GM23338 (cell line): ENCODE measurements around the gene KLHL22.

Experiments
- CREB1 ChIP-seq: fragments of 250-450 bp; sonication (Bioruptor Pico); IDR thresholded peaks from 2 replicates; pipeline ENCODE4 v1.5.0; 2020; ENCODE audit warnings: low read depth, mild to moderate bottlenecking, moderate library complexity
- EZH2 ChIP-seq: fragments of 200-600 bp; sonication (generic); IDR thresholded peaks from one replicate; pipeline ENCODE4 v1.8.0; 2017; ENCODE audit warnings: antibody characterized with exemption, mild to moderate bottlenecking, low read depth; ENCODE audit not compliant: unreplicated experiment
- EZH2phosphoT487 ChIP-seq: fragments of 200-600 bp; sonication (generic); IDR thresholded peaks from one replicate; pipeline ENCODE4 v1.8.1; 2018; ENCODE audit warnings: antibody characterized with exemption; ENCODE audit not compliant: unreplicated experiment
- JUNB ChIP-seq: IDR thresholded peaks from one replicate; pipeline ENCODE4 v1.6.1; 2016; ENCODE audit warnings: antibody characterized with exemption; ENCODE audit not compliant: unreplicated experiment
- NANOG ChIP-seq: IDR thresholded peaks from 2 replicates; pipeline ENCODE4 v1.6.1; 2016; ENCODE audit warnings: antibody characterized with exemption, borderline replicate concordance
- POLR2AphosphoS5 ChIP-seq: IDR thresholded peaks from 2 replicates; pipeline ENCODE4 v1.6.1; 2016; ENCODE audit warnings: antibody characterized with exemption, low read depth
- STAT1 ChIP-seq: IDR thresholded peaks from one replicate; pipeline ENCODE4 v1.6.1; 2016; ENCODE audit warnings: antibody characterized with exemption; ENCODE audit not compliant: unreplicated experiment
- ZNF331 ChIP-seq: fragments of 250-450 bp; sonication (Bioruptor Pico); IDR thresholded peaks from 2 replicates; pipeline ENCODE4 v1.5.0; 2020; ENCODE audit warnings: low read depth, mild to moderate bottlenecking, moderate library complexity
- TF ChIP-seq, protein P1 (sequence below), 2 experiments: fragments of 200-600 bp in 1 of 2; sonication (generic) in 1 of 2; conservative IDR thresholded peaks; 2 replicates each; pipeline versions ENCODE4 v1.5.1 to v1.6.1; 2016 to 2017; ENCODE audit warnings: antibody characterized with exemption in 2 of 2, low read depth in 2 of 2, mild to moderate bottlenecking in 2 of 2, moderate library complexity in 1 of 2
- TF ChIP-seq, protein P2 (sequence below): IDR thresholded peaks from one replicate; pipeline ENCODE4 v1.6.1; 2018; ENCODE audit warnings: antibody characterized with exemption; ENCODE audit not compliant: unreplicated experiment
- TF ChIP-seq, protein P3 (sequence below): IDR thresholded peaks from 2 replicates; pipeline ENCODE4 v1.6.1; 2016; ENCODE audit warnings: antibody characterized with exemption

DNA sequence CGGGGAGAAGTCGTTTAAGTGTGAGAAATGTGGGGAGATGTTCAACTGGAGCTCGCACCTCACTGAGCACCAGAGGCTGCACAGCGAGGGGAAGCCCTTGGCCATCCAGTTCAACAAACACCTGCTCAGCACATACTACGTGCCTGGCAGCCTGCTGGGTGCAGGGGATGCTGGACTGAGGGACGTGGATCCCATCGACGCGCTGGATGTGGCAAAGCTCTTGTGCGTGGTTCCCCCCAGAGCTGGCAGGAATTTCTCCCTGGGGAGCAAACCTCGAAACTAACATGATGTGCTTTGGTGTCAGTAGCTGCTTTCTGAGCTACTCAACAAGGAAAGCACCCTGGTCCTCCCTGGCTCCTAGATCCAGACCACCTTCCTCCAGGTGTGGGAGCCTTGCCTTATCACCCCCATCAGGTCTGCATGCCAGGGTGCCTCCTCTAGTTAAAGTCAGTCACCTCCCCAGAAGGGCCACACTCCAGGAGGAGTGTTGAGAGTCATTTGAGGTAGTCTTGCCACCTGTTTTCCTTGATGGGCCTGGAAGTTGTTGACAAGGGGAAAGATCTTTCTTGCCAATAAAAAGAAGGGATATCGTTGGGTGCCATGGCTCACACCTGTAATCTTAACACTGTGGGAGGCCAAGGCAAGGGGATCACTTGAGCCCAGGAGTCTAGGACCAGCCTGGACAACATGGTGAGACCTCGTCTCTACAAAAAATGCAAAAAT is 88.7 kb downstream of the KLHL22 start:
- TF ChIP-seq, protein P1, sequence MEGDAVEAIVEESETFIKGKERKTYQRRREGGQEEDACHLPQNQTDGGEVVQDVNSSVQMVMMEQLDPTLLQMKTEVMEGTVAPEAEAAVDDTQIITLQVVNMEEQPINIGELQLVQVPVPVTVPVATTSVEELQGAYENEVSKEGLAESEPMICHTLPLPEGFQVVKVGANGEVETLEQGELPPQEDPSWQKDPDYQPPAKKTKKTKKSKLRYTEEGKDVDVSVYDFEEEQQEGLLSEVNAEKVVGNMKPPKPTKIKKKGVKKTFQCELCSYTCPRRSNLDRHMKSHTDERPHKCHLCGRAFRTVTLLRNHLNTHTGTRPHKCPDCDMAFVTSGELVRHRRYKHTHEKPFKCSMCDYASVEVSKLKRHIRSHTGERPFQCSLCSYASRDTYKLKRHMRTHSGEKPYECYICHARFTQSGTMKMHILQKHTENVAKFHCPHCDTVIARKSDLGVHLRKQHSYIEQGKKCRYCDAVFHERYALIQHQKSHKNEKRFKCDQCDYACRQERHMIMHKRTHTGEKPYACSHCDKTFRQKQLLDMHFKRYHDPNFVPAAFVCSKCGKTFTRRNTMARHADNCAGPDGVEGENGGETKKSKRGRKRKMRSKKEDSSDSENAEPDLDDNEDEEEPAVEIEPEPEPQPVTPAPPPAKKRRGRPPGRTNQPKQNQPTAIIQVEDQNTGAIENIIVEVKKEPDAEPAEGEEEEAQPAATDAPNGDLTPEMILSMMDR (conservative IDR thresholded peaks at IDR 0.05; ENCODE audit: low read depth in 2 of 2) = no peak
- TF ChIP-seq POLR2AphosphoS5 = no peak
- TF ChIP-seq CREB1 (CRISPR knock-in tag) = no peak
- TF ChIP-seq EZH2phosphoT487 = no peak
- TF ChIP-seq EZH2 = no peak
- TF ChIP-seq STAT1 = no peak
- TF ChIP-seq, protein P2, sequence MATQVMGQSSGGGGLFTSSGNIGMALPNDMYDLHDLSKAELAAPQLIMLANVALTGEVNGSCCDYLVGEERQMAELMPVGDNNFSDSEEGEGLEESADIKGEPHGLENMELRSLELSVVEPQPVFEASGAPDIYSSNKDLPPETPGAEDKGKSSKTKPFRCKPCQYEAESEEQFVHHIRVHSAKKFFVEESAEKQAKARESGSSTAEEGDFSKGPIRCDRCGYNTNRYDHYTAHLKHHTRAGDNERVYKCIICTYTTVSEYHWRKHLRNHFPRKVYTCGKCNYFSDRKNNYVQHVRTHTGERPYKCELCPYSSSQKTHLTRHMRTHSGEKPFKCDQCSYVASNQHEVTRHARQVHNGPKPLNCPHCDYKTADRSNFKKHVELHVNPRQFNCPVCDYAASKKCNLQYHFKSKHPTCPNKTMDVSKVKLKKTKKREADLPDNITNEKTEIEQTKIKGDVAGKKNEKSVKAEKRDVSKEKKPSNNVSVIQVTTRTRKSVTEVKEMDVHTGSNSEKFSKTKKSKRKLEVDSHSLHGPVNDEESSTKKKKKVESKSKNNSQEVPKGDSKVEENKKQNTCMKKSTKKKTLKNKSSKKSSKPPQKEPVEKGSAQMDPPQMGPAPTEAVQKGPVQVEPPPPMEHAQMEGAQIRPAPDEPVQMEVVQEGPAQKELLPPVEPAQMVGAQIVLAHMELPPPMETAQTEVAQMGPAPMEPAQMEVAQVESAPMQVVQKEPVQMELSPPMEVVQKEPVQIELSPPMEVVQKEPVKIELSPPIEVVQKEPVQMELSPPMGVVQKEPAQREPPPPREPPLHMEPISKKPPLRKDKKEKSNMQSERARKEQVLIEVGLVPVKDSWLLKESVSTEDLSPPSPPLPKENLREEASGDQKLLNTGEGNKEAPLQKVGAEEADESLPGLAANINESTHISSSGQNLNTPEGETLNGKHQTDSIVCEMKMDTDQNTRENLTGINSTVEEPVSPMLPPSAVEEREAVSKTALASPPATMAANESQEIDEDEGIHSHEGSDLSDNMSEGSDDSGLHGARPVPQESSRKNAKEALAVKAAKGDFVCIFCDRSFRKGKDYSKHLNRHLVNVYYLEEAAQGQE = no peak
- no peak for TF ChIP-seq NANOG
- TF ChIP-seq, protein P3, sequence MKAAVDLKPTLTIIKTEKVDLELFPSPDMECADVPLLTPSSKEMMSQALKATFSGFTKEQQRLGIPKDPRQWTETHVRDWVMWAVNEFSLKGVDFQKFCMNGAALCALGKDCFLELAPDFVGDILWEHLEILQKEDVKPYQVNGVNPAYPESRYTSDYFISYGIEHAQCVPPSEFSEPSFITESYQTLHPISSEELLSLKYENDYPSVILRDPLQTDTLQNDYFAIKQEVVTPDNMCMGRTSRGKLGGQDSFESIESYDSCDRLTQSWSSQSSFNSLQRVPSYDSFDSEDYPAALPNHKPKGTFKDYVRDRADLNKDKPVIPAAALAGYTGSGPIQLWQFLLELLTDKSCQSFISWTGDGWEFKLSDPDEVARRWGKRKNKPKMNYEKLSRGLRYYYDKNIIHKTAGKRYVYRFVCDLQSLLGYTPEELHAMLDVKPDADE = no peak
- no peak for TF ChIP-seq JUNB
- no peak for TF ChIP-seq ZNF331 (CRISPR knock-in tag)
